IPS-20b (cell line): ENCODE data around the gene PTPN6.

Experiments
- H3K27ac ChIP-seq: one replicate; pipeline ENCODE4 v1.5.1; 2013; ENCODE audit warnings: low read length
- H3K27me3 ChIP-seq: 2 replicates; pipeline ENCODE4 v1.6.1; 2013; ENCODE audit warnings: mild to moderate bottlenecking, low read length, inconsistent platforms; ENCODE audit not compliant: insufficient read depth
- H3K36me3 ChIP-seq: 2 replicates; pipeline ENCODE4 v1.6.1; 2013; ENCODE audit warnings: low read depth, mild to moderate bottlenecking, inconsistent platforms, low read length, moderate library complexity; ENCODE audit not compliant: insufficient read depth
- H3K4me1 ChIP-seq: 2 replicates; pipeline ENCODE4 v1.6.1; 2013; ENCODE audit warnings: mild to moderate bottlenecking, control low read depth, inconsistent platforms, low read length, moderate library complexity; ENCODE audit not compliant: insufficient read depth
- H3K4me3 ChIP-seq: 2 replicates; pipeline ENCODE4 v1.5.1; 2013; ENCODE audit warnings: mild to moderate bottlenecking, low read length, inconsistent platforms
- H3K9ac ChIP-seq: 2 replicates; pipeline ENCODE4 v1.6.1; 2013; ENCODE audit warnings: low read depth, mild to moderate bottlenecking, inconsistent platforms, low read length, moderate library complexity
- H3K9me3 ChIP-seq: 2 replicates; pipeline ENCODE4 v1.6.1; 2013; ENCODE audit warnings: mild to moderate bottlenecking, low read depth, low read length, inconsistent platforms; ENCODE audit not compliant: insufficient read depth

The PTPN6 gene

GRCh38 chr12:6987956-6988553, 36.9 kb downstream of the PTPN6 start:
- Histone ChIP-seq H3K9me3 (no peaks in the 10 kb centered on the region), H3K4me3 (no peak overlapping the region), H3K27ac (no peak overlapping the region), H3K4me1 (no peaks in the 10 kb centered on the region), H3K9ac (no peak overlapping the region), H3K36me3 (peaks cover 19% of the 10 kb centered on the region), H3K27me3 (no peaks in the 10 kb centered on the region)

- Histone ChIP-seq H3K4me3 (no peak overlapping the region), H3K4me1 (no peaks in the 10 kb centered on the region), H3K9ac (no peak overlapping the region), H3K9me3 (no peaks in the 10 kb centered on the region), H3K27ac (no peak overlapping the region), H3K36me3 (peaks cover 23% of the 10 kb centered on the region), H3K27me3 (no peaks in the 10 kb centered on the region)
Observed at GRCh38 chr12:6996040-6996441, 44.9 kb downstream of the PTPN6 start.

GRCh38 chr12:6998715-6999451, 47.7 kb downstream of the PTPN6 start:
- Histone ChIP-seq H3K36me3 (peaks cover 21% of the 10 kb centered on the region), H3K27ac (no peak overlapping the region), H3K9ac (no peak overlapping the region)

GRCh38 chr12:7001921-7002591, 50.9 kb downstream of the PTPN6 start:
- Histone ChIP-seq H3K9ac (no peak overlapping the region), H3K27me3 (no peaks in the 10 kb centered on the region), H3K4me3 (no peak overlapping the region), H3K27ac (no peak overlapping the region), H3K4me1 (no peaks in the 10 kb centered on the region), H3K36me3 (peaks cover 18% of the 10 kb centered on the region), H3K9me3 (no peaks in the 10 kb centered on the region)

More at GRCh38 chr12:6998715-6999451, 47.7 kb downstream of the PTPN6 start:
- H3K9me3 ChIP-seq, result no peaks in the 10 kb centered on the region
- no peaks in the 10 kb centered on the region for H3K27me3 ChIP-seq
- no peak overlapping the region for H3K4me3 ChIP-seq
- H3K4me1 ChIP-seq, result no peaks in the 10 kb centered on the region

- Histone ChIP-seq H3K9me3 (no peaks in the 10 kb centered on the region), H3K27me3 (no peaks in the 10 kb centered on the region), H3K27ac (no peak overlapping the region), H3K36me3 (peaks cover 3% of the 10 kb centered on the region; the same call in 1 of the 2 replicates), H3K4me3 (no peak overlapping the region), H3K9ac (no peak overlapping the region), H3K4me1 (no peaks in the 10 kb centered on the region)
Observed at GRCh38 chr12:7004287-7004803, 53.2 kb downstream of the PTPN6 start.

GRCh38 chr12:7004840-7005239, 53.7 kb downstream of the PTPN6 start:
- Histone ChIP-seq H3K9me3 (no peaks in the 10 kb centered on the region), H3K9ac (no peak overlapping the region), H3K27ac (no peak overlapping the region), H3K4me3 (no peak overlapping the region), H3K4me1 (no peaks in the 10 kb centered on the region), H3K27me3 (no peaks in the 10 kb centered on the region), H3K36me3 (no peaks in the 10 kb centered on the region; the same call in 1 of the 2 replicates)

- no peaks in the 10 kb centered on the region for H3K4me1 ChIP-seq
- H3K4me3 ChIP-seq, result no peak overlapping the region
- H3K36me3 ChIP-seq, result no peaks in the 10 kb centered on the region; the same call in 1 of the 2 replicates
- H3K27ac ChIP-seq, result no peak overlapping the region
- no peaks in the 10 kb centered on the region for H3K9me3 ChIP-seq
- no peak overlapping the region for H3K9ac ChIP-seq
- no peaks in the 10 kb centered on the region for H3K27me3 ChIP-seq
Observed at GRCh38 chr12:7005311-7005710, 54.2 kb downstream of the PTPN6 start.

- Histone ChIP-seq H3K9me3 (no peaks in the 10 kb centered on the region), H3K9ac (no peak overlapping the region), H3K27me3 (no peaks in the 10 kb centered on the region), H3K27ac (no peak overlapping the region), H3K36me3 (no peaks in the 10 kb centered on the region; the same call in 1 of the 2 replicates), H3K4me3 (no peak overlapping the region), H3K4me1 (no peaks in the 10 kb centered on the region)
Observed at GRCh38 chr12:7006639-7007038, 55.5 kb downstream of the PTPN6 start.

- Histone ChIP-seq H3K27me3 (no peaks in the 10 kb centered on the region), H3K4me1 (no peaks in the 10 kb centered on the region), H3K4me3 (no peak overlapping the region), H3K9me3 (no peaks in the 10 kb centered on the region), H3K27ac (no peak overlapping the region), H3K9ac (no peak overlapping the region), H3K36me3 (peaks cover 9% of the 10 kb centered on the region)
Observed at GRCh38 chr12:7008864-7009263, 57.7 kb downstream of the PTPN6 start.

- no peak overlapping the region for H3K27ac ChIP-seq
- H3K27me3 ChIP-seq, result no peaks in the 10 kb centered on the region
- peaks cover 9% of the 10 kb centered on the region for H3K36me3 ChIP-seq
- no peaks in the 10 kb centered on the region for H3K9me3 ChIP-seq
- no peak overlapping the region for H3K9ac ChIP-seq
- H3K4me1 ChIP-seq, result no peaks in the 10 kb centered on the region
- H3K4me3 ChIP-seq, result no peak overlapping the region
Observed at GRCh38 chr12:7009512-7009911, 58.4 kb downstream of the PTPN6 start.
